Osteoblast (primary cell): ENCODE data around the gene OBSCN. TPM values are rescaled to one million over a fixed set of nuclear protein-coding genes. Genes with fewer than 3 reads are reported as not detected.

Experiments
- DNase-seq: peaks from one replicate; pipeline ENCODE4 v3.0.0; 2011; ENCODE audit warnings: low spot score, mixed read lengths; ENCODE audit not compliant: insufficient read length; ENCODE audit errors: missing footprints
- H2AFZ ChIP-seq: 2 replicates; pipeline ENCODE4 v1.6.0; 2011; ENCODE audit warnings: mild to moderate bottlenecking, low read length
- H3K27ac ChIP-seq: 2 replicates; pipeline ENCODE4 v1.5.1; 2011; ENCODE audit warnings: mild to moderate bottlenecking, low read depth, low read length, moderate library complexity
- H3K27me3 ChIP-seq: 2 replicates; pipeline ENCODE4 v1.6.0; 2012; ENCODE audit warnings: mild to moderate bottlenecking, control low read depth, inconsistent platforms, low read length, moderate library complexity; ENCODE audit not compliant: insufficient read depth
- H3K36me3 ChIP-seq: 2 replicates; pipeline ENCODE4 v1.5.1; 2011; ENCODE audit warnings: mild to moderate bottlenecking, low read length, control low read depth, moderate library complexity; ENCODE audit not compliant: insufficient read depth
- H3K4me1 ChIP-seq: 2 replicates; pipeline ENCODE4 v1.5.1; 2011; ENCODE audit warnings: mild to moderate bottlenecking, low read length, control low read depth, moderate library complexity; ENCODE audit not compliant: insufficient read depth
- H3K4me2 ChIP-seq: 2 replicates; pipeline ENCODE4 v1.6.0; 2011; ENCODE audit warnings: mild to moderate bottlenecking, low read length; ENCODE audit not compliant: insufficient read depth
- H3K4me3 ChIP-seq: fragments of 200-600 bp; sonication (generic); 3 replicates; pipeline ENCODE4 v1.5.1; 2012; ENCODE audit warnings: mild to moderate bottlenecking, low read length, inconsistent platforms; ENCODE audit not compliant: insufficient read depth
- H3K79me2 ChIP-seq: 2 replicates; pipeline ENCODE4 v1.6.0; 2012; ENCODE audit warnings: mild to moderate bottlenecking, low read length, control low read depth, inconsistent platforms; ENCODE audit not compliant: insufficient read depth
- H3K9me3 ChIP-seq: 2 replicates; pipeline ENCODE4 v1.5.1; 2011; ENCODE audit warnings: low read depth, low read length, control low read depth
- H4K20me1 ChIP-seq: 2 replicates; pipeline ENCODE4 v1.6.0; 2012; ENCODE audit warnings: mild to moderate bottlenecking, low read length, control low read depth; ENCODE audit not compliant: insufficient read depth
- CTCF ChIP-seq: IDR thresholded peaks from 2 replicates; pipeline ENCODE4 v1.5.1; 2011; ENCODE audit warnings: mild to moderate bottlenecking, low read depth, low read length, moderate library complexity; ENCODE audit errors: extremely low read depth
- total RNA-seq: library from RNA; depleted of rRNA; stranded (reverse); fragments of >200 nt; gene quantifications from 2 replicates; pipeline ENCODE4 v1.2.3, GENCODE V29; 2012

Gene OBSCN
- total RNA-seq, 1 donor: 2.9 TPM

GRCh38 chr1:228206582-228207351 is 1.1 kb upstream of the OBSCN start:
- Histone ChIP-seq H3K36me3 (no peaks in the 10 kb centered on the region), H3K27ac (no peak overlapping the region), H3K79me2 (no peaks in the 10 kb centered on the region), H3K4me3 (no peak overlapping the region), H3K4me1 (no peaks in the 10 kb centered on the region), H4K20me1 (no peaks in the 10 kb centered on the region), H3K9me3 (no peaks in the 10 kb centered on the region), H2AFZ (no peak overlapping the region), H3K27me3 (peaks cover 9% of the 10 kb centered on the region), H3K4me2 (no peak overlapping the region)
- peak; percentile 91 for DNase-seq
- no peak for TF ChIP-seq CTCF

- no peak overlapping the region for H3K4me2 ChIP-seq
- H3K27me3 ChIP-seq: peaks cover 10% of the 10 kb centered on the region
- no peaks in the 10 kb centered on the region for H4K20me1 ChIP-seq
- no peaks in the 10 kb centered on the region for H3K36me3 ChIP-seq
- H3K4me3 ChIP-seq: no peak overlapping the region
- no peaks in the 10 kb centered on the region for H3K9me3 ChIP-seq
- H3K4me1 ChIP-seq: no peaks in the 10 kb centered on the region
- peak; percentile 68 for DNase-seq
- H3K27ac ChIP-seq: no peak overlapping the region
- no peak overlapping the region for H2AFZ ChIP-seq
- H3K79me2 ChIP-seq: no peaks in the 10 kb centered on the region
- TF ChIP-seq CTCF: no peak
Observed at GRCh38 chr1:228207381-228207810, 448 bp upstream of the OBSCN start.

- no peak overlapping the region for H3K4me3 ChIP-seq
- H3K27me3 ChIP-seq: peaks cover 12% of the 10 kb centered on the region
- H3K9me3 ChIP-seq: no peaks in the 10 kb centered on the region
- no peaks in the 10 kb centered on the region for H3K79me2 ChIP-seq
- no peaks in the 10 kb centered on the region for H4K20me1 ChIP-seq
- no peak overlapping the region for H3K4me2 ChIP-seq
- H3K4me1 ChIP-seq: no peaks in the 10 kb centered on the region
- no peak for TF ChIP-seq CTCF
- H3K27ac ChIP-seq: no peak overlapping the region
- H2AFZ ChIP-seq: no peak overlapping the region
- no peaks in the 10 kb centered on the region for H3K36me3 ChIP-seq
- peak; percentile 79 for DNase-seq
Observed at GRCh38 chr1:228208831-228209551, 1.1 kb downstream of the OBSCN start.

- TF ChIP-seq CTCF: no peak
- Histone ChIP-seq H2AFZ (no peak overlapping the region), H3K4me2 (no peak overlapping the region), H3K36me3 (no peaks in the 10 kb centered on the region), H3K27me3 (peaks cover 9% of the 10 kb centered on the region), H4K20me1 (no peaks in the 10 kb centered on the region), H3K9me3 (no peaks in the 10 kb centered on the region), H3K27ac (no peak overlapping the region), H3K4me3 (no peak overlapping the region), H3K79me2 (no peaks in the 10 kb centered on the region), H3K4me1 (no peaks in the 10 kb centered on the region)
- no peak for DNase-seq
Observed at GRCh38 chr1:228209657-228210056, 1.8 kb downstream of the OBSCN start.
